Measurements from ENCODE around the gene IFI16. TPM values are rescaled to one million over a fixed set of nuclear protein-coding genes. Genes with fewer than 3 reads are reported as not detected.

Gene IFI16
- total RNA-seq, 1 donor from 2014 or later: 33.9 TPM

DNA sequence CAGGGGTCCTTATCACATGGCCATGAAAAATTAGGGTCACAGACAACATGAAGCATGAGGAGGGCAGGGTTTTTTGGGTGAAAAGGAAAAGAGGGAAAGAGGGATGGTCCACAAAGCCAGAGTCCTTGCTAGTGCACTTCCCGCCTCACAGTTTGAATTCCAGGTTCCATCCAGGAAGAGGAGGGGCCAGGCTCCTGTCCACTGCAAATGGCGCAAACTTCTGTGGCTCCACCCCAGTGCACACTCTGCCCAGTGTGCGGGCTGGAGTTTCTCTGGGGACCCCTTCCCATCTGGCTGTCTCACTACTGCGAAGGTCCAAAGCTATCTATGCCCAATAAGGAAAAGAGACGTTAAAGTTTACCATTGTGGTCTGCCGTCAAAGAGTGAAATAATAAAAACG, 49.0 kb downstream of the IFI16 start:
- no peak for DNase-seq (ENCODE audit: low read depth in 2 of 2)

DNA sequence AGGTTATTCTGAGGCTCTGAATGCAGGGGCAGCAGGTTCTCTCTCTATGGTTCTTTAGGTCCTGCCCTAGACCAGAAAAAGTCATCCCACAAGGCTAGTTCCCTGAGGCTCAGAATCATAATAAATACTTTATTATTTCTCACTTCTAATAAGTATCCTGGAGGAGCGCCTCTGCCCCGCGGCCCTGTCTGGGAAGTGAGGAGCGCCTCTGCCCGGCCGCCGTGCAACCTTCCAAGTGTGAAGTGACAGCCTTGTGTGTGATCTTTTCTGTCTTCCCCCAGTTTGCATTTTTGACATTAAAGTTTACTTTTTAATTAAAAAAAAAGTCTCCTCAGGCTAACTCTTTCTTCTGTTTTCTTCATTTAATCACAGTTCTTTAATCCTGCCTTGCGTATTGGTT, 55.4 kb downstream of the IFI16 start:
- DNase-seq (ENCODE audit: low read depth in 2 of 2): no peak

DNA sequence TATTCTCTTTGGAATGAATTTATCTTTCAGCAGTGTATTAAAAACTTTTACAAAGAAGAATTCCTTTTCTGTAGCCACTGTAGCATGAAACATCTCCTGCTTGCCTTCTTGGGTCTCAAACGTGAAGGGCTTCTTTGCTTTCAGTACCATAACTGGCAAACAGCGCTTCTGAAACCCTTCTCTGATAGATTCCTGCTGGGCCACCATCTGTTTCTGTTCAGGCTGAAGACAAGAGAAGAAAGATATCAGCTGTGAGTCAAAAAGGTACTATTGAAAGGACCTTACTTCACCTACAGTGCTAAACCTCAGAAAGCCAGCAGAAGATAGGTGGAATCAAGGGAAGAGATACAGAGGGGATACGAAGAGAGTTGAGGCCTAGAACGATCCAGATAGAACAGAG, 56.4 kb downstream of the IFI16 start:
- no peak for DNase-seq (ENCODE audit: low read depth in 2 of 2)

DNA sequence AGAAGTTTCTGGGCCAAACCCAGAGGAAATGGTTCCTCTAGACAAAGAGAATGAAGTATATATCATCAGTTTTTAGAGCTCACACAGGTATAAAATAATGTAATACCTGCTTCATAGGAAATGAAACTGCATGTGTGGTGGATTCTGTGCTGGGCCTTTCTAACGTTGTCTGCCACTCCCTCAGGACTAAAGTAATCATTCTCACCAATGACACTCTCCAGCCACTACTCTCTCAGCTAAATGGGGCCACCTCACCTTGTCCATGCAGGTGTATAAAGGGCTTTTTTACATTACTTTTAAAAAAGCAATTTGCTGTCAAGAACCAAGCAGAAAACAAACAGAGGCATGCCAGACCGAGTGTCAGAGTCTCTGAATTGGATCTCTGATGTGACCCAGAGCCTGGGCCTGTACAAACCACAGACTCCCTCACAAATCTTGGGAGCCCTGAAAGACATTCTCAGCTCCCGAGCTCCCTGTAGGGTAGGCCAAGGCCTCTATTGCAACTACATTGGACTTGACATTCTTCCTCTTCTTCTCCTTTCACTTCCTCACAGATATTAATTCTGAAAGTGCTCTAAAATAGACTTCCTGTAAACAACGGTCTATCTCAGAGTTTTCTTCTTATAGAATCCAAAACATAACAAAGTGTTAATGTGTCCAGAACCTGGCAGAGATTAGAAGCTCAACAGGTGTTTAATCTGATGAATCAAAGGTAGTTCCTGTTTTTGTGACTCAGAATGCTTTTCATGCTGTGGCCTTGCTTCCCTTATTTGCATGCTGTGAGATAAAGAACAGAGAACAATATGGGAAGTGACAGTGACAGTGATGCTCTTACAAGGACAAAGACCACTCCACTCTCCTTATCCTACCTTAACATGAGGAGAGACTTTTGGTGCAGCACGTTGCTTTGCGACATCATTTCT, 58.3 kb downstream of the IFI16 start:
- no peak for DNase-seq (ENCODE audit: low read depth in 2 of 2)

DNA sequence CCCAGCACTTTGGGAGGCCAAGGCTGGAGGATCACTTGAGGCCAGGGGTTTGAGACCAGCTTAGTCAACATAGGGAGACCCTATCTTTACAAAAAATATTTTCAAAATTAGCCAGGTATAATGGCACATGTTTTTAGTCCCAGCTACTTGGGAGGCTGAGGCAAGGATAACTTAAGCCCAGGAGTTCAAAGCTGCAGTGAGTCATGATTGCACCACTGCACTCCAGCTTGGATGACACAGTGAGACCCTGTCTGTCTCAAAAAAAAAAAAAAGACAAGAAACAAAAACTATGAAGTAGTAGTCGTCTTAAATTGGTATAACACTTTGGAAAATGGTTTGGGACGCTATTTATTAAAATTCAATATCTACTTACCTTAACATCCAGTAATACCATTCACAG, 59.2 kb downstream of the IFI16 start:
- no peak for DNase-seq (ENCODE audit: low read depth in 2 of 2)

DNA sequence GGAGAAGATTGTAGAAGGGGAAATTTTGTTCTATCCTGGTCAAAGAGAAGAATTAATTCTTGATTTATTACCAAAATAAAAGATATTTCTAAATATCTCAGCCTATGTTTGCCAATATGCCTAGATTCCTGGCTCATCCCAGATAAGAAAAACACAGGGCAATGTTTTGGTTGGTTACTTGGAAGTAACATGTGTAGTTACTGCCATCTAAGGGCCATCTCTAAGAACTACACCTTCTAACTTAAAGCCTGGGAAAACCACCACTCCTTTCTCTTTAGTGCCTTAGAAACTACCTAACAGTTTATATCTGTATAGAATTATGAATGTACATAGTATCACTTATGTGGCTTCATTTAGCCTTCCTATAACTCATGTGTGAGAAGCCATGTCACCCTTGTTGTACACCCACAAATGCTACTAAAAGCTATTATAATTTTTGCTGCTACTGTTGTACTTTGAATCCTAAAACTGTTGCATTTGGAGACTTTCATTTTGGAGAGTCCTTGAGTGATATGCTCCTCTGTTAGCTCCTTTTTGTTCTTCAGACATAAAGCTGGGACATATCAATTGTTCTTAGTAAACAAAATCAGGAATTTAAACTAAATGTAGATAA, 62.4 kb downstream of the IFI16 start:
- DNase-seq (ENCODE audit: low read depth in 2 of 2): peak; percentile 77 to 84

DNA sequence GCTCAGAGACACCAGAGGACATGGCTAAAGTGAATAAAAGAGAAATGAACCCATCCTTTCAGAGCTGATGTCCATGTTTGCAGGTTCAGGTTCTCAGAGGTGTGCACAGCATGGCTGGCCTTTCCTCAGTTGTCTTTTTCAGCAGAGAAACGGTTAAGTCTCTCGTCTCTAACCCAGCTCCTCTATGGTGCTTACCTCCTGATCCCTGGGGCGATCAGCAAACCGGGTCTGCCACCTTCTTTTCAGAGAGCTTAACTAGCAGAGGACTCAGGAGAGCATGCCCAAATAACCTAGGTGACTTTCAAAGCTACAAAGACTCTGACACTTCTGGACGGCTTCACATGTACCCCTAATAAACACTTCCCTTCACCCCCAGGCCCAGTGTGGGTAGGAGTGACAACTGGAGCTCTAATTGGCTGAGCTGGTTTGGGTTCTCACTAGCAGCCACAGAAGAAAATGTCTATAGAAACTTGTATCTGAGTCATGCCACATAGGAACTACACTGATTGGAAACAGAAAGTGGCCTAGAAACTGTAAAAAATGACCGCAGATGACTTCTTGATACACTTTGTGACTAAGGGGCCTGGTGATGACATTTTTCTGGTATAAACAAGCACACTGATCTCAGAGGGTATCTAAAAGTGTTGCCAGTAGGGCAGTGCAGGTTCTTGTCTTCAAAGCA, 66.9 kb downstream of the IFI16 start, which contains the start of gene AIM2:
Gene AIM2 (minus strand): TSS at position 329 of the 682 bp plus-strand sequence. CDS start 3,267 bp downstream, outside the sequence.
- DNase-seq (ENCODE audit: low read depth in 2 of 2): no peak

DNA sequence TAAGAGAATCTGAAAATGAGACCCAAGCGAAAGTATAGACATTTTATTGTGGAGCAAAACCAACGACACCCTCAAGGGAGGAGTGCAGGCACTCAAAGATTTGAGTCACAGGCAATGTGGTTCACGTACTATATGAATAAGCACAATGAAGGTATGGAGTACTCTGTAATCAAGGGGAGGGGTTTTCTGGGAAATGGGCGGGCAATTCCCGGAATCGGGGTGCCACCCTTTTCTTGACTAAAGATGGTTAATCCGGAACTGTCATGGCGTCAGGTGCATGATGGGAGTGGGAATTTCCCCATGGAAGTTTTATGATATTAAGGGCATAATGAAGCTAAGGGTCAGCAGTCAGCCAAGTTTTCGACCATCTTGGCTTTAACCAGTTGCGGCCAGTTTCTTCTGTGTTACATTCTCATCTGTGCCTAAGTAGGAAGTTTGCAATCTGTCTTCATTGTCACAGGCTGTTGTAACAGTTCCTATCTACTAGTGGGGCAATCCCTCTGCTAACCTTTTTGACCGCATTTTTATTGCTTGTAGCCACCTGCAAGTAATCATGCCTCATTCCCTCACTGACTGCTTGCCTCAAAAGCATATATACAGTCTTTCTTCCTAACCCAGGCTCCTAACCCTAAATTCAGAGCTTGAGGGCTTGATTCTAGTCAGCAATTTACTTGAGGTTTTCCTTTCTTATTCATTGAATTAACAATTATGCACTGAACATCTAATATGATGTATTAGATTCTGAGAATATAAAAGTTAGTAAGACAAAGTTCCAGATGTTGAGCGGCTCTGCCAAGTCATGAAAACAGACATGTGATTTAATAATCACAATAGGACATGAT, 67.6 kb downstream of the IFI16 start:
- DNase-seq (ENCODE audit: low read depth in 2 of 2): no peak

DNA sequence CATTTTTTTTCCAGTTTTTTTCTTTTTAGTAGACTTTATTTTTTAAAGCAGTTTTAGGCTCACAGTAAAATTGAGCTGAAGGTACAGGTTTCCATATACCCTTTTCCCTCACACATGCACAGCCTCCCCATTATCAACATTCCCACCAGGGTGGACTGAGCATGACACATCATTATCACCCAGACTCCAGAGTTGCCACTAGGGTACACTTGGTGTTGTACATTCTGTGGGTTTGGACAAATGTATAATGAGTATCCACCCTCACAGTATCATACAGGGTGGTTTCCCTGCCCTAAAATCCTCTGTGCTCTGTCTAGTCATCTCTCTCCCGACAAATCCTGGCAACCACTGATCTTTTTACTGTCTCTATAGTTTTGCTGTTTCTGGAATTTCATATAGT, 69.8 kb downstream of the IFI16 start:
- DNase-seq (ENCODE audit: low read depth in 2 of 2): no peak

DNA sequence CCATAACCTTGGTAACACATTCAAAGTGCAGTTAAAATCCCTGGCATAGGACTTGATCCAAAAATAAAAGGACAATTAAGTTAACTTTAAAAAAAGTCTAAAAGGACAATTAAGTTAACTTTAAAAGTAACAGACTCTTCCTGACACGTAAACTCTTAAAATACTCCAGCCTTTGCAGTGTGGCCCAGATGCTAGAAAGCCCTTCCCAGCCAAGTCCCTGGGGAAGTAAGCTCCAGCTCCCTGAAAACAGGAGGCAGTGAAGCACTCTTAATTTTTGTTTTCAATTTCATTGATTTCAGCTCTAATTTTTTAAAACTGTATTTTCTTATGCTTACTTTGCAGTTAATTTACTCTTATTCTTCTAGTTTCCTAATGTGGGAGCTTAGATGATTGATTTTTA, 71.9 kb downstream of the IFI16 start:
- DNase-seq (ENCODE audit: low read depth in 2 of 2): no peak

DNA sequence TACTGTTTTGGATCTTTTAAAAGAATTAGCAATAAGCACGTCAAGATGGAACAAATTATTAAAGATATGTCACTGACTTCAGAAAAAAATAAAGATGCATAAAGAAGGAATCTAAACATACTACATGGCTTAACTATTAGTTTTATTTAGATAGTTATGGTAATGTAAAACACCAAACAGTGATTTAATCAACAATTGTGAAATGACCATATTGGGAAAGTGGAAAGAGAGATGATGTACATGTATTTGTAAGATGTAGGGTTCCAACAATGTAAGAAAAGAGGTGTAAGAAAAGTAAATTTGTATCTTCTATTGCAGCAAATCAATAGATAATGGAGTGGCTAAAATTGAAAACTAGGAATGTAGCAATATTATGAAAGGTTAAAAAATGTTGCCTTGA, 73.3 kb downstream of the IFI16 start:
- DNase-seq (ENCODE audit: low read depth in 2 of 2): no peak

DNA sequence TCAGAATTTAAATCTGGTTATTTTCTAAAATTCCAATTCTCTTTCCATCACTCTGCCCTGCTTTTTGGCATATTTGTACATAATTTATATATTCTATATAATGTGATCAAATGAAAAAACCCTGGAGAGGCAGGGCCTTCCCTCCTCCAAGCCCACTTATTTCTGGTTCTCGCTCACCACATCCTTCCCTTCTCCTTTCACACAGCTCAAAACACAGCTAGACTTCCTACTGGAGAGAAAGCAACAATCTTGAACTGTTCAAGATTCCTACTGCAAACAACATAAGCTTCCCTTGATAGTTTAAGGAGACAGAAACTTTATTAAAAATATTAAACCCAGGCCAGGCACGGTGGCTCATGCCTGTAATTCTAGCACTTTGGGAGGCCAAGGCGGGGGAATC, 74.4 kb downstream of the IFI16 start:
- no peak for DNase-seq (ENCODE audit: low read depth in 2 of 2)

DNA sequence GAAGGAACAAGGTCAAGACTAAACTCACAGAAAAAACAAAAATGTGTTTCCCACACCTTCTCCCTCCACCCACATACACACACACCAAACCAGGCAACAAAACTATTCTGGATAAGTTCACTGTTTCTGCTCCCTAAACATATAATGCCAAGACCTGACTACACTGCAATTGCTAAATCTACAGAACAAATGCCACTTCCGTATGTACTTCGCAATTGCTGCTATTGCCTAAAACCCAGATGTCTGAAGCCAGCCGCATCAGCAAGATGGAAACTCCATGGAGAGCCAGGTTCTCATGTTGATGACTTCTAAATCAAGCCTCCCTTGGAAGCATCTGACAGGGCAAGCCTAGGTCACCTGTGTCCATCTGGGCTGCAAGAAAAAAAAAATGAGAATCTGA, 75.2 kb downstream of the IFI16 start:
- no peak for DNase-seq (ENCODE audit: low read depth in 2 of 2)

DNA sequence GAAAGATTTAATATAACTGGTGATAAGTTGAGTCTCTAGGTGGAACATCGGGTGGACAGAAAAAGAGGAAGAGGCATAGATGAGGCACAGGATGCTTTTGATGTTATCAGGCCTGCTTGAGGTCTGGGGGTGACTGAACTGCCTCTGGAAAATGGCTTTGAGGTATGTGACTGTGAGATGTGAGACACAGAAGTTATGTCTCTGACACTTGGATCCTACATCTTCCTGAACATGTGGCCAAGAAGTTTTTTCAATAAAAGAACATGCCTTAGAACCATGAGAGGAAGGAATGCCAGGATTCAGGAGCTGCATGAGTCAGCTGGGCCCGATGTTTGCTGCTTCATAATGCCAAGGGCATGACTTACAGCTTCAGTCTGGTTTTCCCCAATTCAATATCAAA, 78.3 kb downstream of the IFI16 start:
- DNase-seq (ENCODE audit: low read depth in 2 of 2): peak in 1 of 2 donors; percentile 79

DNA sequence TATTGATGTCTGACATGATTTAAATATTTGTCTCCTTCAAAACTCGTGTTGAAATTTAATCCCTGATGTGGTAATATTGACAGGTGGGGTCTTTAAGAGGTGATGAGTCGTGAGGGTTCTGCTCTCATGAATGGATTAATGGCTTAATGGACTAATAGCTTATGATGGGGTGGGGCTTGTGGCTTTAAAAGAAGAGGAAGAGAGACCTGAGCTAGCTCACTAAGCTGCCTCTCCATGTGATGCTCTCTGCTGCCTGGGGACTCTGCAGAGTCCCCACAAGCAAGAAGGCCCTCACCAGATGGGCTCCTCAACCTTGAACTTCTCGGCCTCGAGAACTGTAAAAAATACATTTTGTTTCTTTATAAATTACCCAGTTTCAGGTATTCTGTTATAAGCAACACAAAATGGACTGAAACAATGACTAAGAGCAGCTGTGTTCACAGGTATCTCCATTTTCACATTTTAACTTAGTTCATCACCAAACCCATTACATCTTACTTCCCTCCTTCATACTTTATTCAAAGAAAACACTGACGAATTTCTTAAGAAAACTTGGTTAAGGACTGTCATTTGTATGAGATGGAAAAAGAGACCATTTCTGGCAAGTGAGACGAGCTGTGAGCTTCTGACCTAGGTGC, 79.0 kb downstream of the IFI16 start:
- no peak for DNase-seq (ENCODE audit: low read depth in 2 of 2)

DNA sequence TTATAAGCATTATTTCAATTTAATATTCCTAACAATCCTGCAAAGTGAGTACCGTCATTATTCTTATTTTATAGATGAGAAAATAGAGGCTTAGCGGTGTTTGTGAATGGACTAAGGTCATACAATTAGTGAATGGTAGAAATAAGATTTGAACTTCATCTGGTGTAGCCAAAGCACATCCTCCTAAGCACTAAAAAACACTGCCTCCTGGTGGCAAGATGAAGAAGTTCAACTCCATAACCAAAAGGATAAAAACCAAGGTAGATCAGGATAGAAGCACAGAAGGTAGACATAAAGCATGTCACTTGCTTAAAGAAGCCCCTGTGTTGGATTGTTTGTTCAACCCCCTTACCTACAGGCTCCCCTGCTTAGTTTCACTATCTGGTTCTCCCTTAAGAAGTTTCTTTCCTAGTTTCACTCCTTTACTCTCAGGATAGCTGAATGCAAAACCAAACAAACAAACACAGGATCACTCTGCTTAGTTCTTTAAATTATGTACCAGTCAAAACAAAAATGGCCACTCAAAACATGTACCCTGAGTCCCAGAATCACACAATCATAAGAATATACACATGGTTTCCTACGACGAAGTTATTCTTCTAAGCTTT, 79.6 kb downstream of the IFI16 start:
- peak in 1 of 2 donors; percentile 12 for DNase-seq (ENCODE audit: low read depth in 2 of 2)

DNA sequence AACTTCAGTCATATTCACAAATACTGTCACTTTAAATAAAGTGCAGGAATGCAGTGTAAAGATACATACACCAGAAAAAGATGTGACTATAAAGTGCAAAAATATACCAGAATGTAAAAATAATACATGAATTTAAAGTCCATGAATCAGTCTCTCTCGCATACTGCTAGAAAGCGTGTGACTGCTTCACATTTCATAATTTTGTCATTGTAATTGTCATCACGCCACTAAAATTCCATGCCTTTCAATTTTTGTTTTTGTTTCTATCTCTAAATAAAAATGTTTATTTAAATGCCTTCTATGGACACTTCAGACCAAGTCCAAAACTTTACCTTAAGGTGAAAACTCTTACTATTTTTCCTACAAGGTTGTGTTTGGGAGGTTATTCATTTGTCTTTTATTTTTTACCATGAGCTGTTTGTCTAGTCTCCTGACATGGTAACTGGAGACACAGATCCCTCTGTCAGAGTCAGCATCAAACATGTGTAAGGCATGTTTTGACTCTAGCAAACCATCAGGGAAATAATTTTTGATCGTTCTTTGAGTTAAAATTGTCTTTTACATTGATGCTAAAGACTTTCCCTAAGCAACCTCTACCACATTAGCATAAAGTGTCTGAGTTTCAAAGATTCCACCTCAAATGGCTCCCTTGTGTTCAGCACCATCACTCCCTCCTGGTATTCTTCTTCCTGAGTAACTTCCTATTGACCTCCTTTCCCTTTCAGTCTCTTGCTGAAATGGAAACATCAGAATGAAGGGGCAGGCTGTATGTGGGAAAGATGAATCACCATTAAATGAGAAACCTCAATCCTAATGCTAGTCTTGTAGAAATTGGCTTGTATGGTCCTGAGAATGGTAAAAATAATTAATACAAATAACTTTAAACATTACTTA, 80.8 kb downstream of the IFI16 start:
- DNase-seq (ENCODE audit: low read depth in 2 of 2): peak; percentile 5 to 49

DNA sequence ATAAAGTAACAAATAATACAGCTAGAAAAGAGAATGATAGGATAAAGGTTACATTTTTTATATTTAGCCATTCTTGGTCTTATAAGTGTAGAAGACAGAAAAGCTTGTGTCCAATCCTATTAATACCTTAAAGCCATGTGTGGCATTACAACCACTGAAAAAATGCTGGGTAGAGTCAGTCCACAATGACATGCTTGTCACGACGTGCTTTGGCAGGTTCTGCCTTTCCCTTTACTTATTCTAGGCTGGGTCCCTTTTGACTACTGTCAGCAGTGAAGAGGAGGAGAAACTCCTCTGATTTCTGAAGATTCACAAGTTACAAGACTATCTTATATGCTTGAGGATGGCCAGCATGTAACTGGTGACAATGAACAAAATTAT, 81.5 kb downstream of the IFI16 start:
- DNase-seq (ENCODE audit: low read depth in 2 of 2): no peak

DNA sequence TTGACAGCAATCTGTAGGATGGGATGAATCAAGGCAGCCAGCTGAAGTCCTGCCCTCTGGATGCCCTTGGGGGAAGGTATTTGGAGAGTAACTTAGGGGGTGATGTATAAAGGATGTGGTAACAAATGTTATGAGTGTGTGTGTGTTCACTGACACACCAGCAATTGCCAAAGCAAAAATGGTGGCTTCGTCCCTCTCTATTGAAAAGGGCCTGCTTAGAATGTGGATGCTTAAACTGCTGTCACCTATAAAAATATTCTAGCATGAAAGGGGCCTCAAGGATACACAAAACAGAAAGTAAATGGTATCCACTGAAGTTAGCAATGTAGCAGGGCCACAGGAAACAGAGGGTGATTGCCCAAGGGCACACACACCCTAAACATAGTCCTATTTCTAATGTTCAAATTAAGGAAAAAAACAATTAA, 81.9 kb downstream of the IFI16 start:
- DNase-seq (ENCODE audit: low read depth in 2 of 2): peak in 1 of 2 donors; percentile 31

All from lung microvascular endothelial cell (primary cell).